Fibroblast of lung (primary cell): ENCODE results near the gene MISP. TPM values are rescaled to one million over a fixed set of nuclear protein-coding genes. Genes with fewer than 3 reads are reported as not detected.

Source experiments
- DNase-seq, 2 donors: peaks; one replicate each; pipeline versions ENCODE4 v3.0.0 to v3.0.0-alpha.2; 2010; ENCODE audit warnings: low read depth in 2 of 2
- H2AFZ ChIP-seq: 2 replicates; pipeline ENCODE4 v1.5.1; 2012; ENCODE audit warnings: low read length, control low read depth, inconsistent platforms
- H3K27ac ChIP-seq: 2 replicates; pipeline ENCODE4 v1.5.1; 2011; ENCODE audit warnings: low read length, control low read depth; ENCODE audit not compliant: insufficient read depth
- H3K27me3 ChIP-seq: 2 replicates; pipeline ENCODE4 v1.5.1; 2011; ENCODE audit warnings: mild to moderate bottlenecking, low read length; ENCODE audit not compliant: control insufficient read depth, insufficient read depth
- H3K36me3 ChIP-seq: 2 replicates; pipeline ENCODE4 v1.5.1; 2011; ENCODE audit warnings: low read length; ENCODE audit not compliant: control insufficient read depth, insufficient read depth
- H3K4me1 ChIP-seq: 2 replicates; pipeline ENCODE4 v1.5.1; 2011; ENCODE audit warnings: low read length; ENCODE audit not compliant: control insufficient read depth, insufficient read depth; ENCODE audit errors: extremely low read depth
- H3K4me2 ChIP-seq: 2 replicates; pipeline ENCODE4 v1.5.1; 2011; ENCODE audit warnings: low read length, control low read depth; ENCODE audit not compliant: insufficient read depth; ENCODE audit errors: extremely low read depth
- H3K4me3 ChIP-seq, 4 experiments: fragments of 200-600 bp in 1 of 4; sonication (generic) in 1 of 4; replicated peaks in 1 of 4; 2 replicates each; pipeline ENCODE4 v1.5.1; 2011 to 2016; ENCODE audit warnings: low read length in 4 of 4, low read depth in 3 of 4, mild to moderate bottlenecking in 3 of 4, control low read depth in 2 of 4, inconsistent platforms in 1 of 4, mixed read lengths in 1 of 4; ENCODE audit not compliant: insufficient read depth in 1 of 4; ENCODE audit errors: control extremely low read depth in 1 of 4
- H3K79me2 ChIP-seq: 2 replicates; pipeline ENCODE4 v1.5.1; 2012; ENCODE audit warnings: mild to moderate bottlenecking, low read length, inconsistent platforms; ENCODE audit not compliant: control insufficient read depth, insufficient read depth
- H3K9ac ChIP-seq: 2 replicates; pipeline ENCODE4 v1.5.1; 2011; ENCODE audit warnings: mild to moderate bottlenecking, low read length, control low read depth; ENCODE audit not compliant: insufficient read depth
- H3K9me3 ChIP-seq: 2 replicates; pipeline ENCODE4 v1.5.1; 2012; ENCODE audit warnings: low read depth, low read length; ENCODE audit not compliant: control insufficient read depth, insufficient read depth
- H4K20me1 ChIP-seq: 2 replicates; pipeline ENCODE4 v1.5.1; 2011; ENCODE audit warnings: low read length; ENCODE audit not compliant: control insufficient read depth, insufficient read depth; ENCODE audit errors: extremely low read depth
- CTCF ChIP-seq, 2 donors: IDR thresholded peaks in 1 of 2; conservative IDR thresholded peaks in 1 of 2; 1 replicate in 1 of 2; 2 replicates in 1 of 2; pipeline ENCODE4 v1.5.1; 2011 to 2012; ENCODE audit warnings: low read length in 2 of 2, control low read depth in 1 of 2, inconsistent platforms in 1 of 2, low read depth in 1 of 2, mild to moderate bottlenecking in 1 of 2
- EZH2 ChIP-seq: IDR thresholded peaks from 2 replicates; pipeline ENCODE4 v1.5.1; 2012; ENCODE audit warnings: low read length, control low read depth, mild to moderate bottlenecking; ENCODE audit errors: missing control alignments
- polyA plus RNA-seq, 2 donors: library from polyadenylated mRNA; depleted of rRNA in 1 of 2; stranded (reverse) in 1 of 2; unstranded in 1 of 2; fragments of >200 nt; gene quantifications; 2 replicates each; pipeline ENCODE4 v1.2.1, GENCODE V29; 2011 to 2012; ENCODE audit warnings: missing spikeins in 1 of 2
- total RNA-seq: library from RNA; depleted of rRNA; stranded (reverse); fragments of >200 nt; gene quantifications from 2 replicates; pipeline ENCODE4 v1.2.1, GENCODE V29; 2014

Gene MISP
- total and polyA plus RNA-seq, 2 donors (not counting 1 experiment from before 2014, with no cell fraction given): not detected

GRCh38 chr19:798415-799075, 47.6 kb downstream of the MISP start:
- H2AFZ ChIP-seq: no peak overlapping the region
- H3K27ac ChIP-seq: peak overlapping the region; percentile 86

GRCh38 chr19:799076-799881, 48.4 kb downstream of the MISP start:
- Histone ChIP-seq H3K27ac (peak overlapping the region; percentile 86), H3K9me3 (no peaks in the 10 kb centered on the region), H3K36me3 (peaks cover 27% of the 10 kb centered on the region), H3K27me3 (no peaks in the 10 kb centered on the region), H4K20me1 (peaks cover 11% of the 10 kb centered on the region), H3K4me2 (peak overlapping the region; percentile 90), H3K9ac (peak overlapping the region; percentile 79), H3K79me2 (peaks cover 64% of the 10 kb centered on the region), H3K4me3 (peak overlapping the region; percentile 71 to 96 (median 88)), H3K4me1 (peaks cover 29% of the 10 kb centered on the region), H2AFZ (no peak overlapping the region)
- TF ChIP-seq EZH2 (no peak), CTCF (conservative IDR thresholded peaks at IDR 0.05 in 1 of 2, IDR thresholded peaks at IDR 0.05 in 1 of 2; ENCODE audit: low read depth in 1 of 2, low read length in 2 of 2) (peak; percentile 29 to 41)
- peak; percentile 61 to 63 for DNase-seq

More at GRCh38 chr19:798415-799075, 47.6 kb downstream of the MISP start:
- Histone ChIP-seq H3K79me2 (peaks cover 57% of the 10 kb centered on the region), H3K9ac (peak overlapping the region; percentile 79), H3K4me1 (peaks cover 29% of the 10 kb centered on the region), H3K27me3 (no peaks in the 10 kb centered on the region), H3K4me2 (peak overlapping the region; percentile 90), H3K36me3 (peaks cover 21% of the 10 kb centered on the region), H3K4me3 (peak overlapping the region; percentile 71 to 96 (median 88)), H3K9me3 (no peaks in the 10 kb centered on the region), H4K20me1 (peaks cover 11% of the 10 kb centered on the region)
- TF ChIP-seq EZH2 (no peak), CTCF (conservative IDR thresholded peaks at IDR 0.05 in 1 of 2, IDR thresholded peaks at IDR 0.05 in 1 of 2; ENCODE audit: low read depth in 1 of 2, low read length in 2 of 2) (no peak)
- no peak for DNase-seq

- Histone ChIP-seq H3K36me3 (peaks cover 39% of the 10 kb centered on the region), H3K4me2 (peak overlapping the region; percentile 90), H3K9ac (no peak overlapping the region), H3K9me3 (no peaks in the 10 kb centered on the region), H2AFZ (no peak overlapping the region), H3K27me3 (no peaks in the 10 kb centered on the region), H4K20me1 (peaks cover 11% of the 10 kb centered on the region), H3K79me2 (peaks cover 77% of the 10 kb centered on the region), H3K4me1 (peaks cover 29% of the 10 kb centered on the region), H3K4me3 (peak overlapping the region; percentile 0 to 87 (median 26)), H3K27ac (peak overlapping the region; percentile 38)
- TF ChIP-seq EZH2 (no peak), CTCF (conservative IDR thresholded peaks at IDR 0.05 in 1 of 2, IDR thresholded peaks at IDR 0.05 in 1 of 2; ENCODE audit: low read depth in 1 of 2, low read length in 2 of 2) (no peak)
- peak in 1 of 2 donors; percentile 56 for DNase-seq
These were observed 49.6 kb downstream of the MISP start for GRCh38 chr19:800360-801029.
